GM12891 (cell line): Measurements from ENCODE around the gene HELZ.

Source experiments
- POLR2A ChIP-seq: IDR thresholded peaks from 2 replicates; pipeline ENCODE4 v1.6.1; 2011; ENCODE audit warnings: low read depth, low read length, control low read depth
- POLR2AphosphoS5 ChIP-seq: IDR thresholded peaks from 2 replicates; pipeline ENCODE4 v1.6.1; 2011; ENCODE audit warnings: low read depth, low read length, control low read depth
- POU2F2 ChIP-seq: IDR thresholded peaks from 2 replicates; pipeline ENCODE4 v1.6.1; 2011; ENCODE audit warnings: low read depth, mild to moderate bottlenecking, control low read depth, low read length, moderate library complexity

DNA sequence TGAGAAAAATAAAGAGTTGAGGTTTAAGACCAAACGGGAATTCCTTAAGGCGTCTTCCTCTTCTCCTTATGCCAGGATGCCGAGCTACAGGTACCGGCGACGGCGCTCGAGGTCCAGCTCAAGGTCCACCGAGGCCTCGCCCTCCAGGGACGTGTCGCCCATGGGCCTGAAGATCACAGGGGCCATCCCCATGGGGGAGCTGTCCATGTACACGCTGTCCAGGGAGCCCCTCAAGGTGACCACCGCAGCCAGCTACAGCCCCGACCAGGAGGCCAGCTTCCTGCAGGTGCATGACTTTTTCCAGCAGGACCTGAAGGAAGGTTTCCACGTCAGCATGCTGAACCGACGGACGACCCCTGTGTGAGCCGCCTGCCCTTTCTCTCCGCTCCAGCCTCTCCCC is 214.4 kb downstream of the HELZ start:
- TF ChIP-seq POLR2A = no peak
- no peak for TF ChIP-seq POLR2AphosphoS5
- TF ChIP-seq POU2F2 = no peak
